Spleen (tissue), 7 donors: ENCODE results near the gene GAS2.

Experiments used
- POLR2AphosphoS5 ChIP-seq, 3 donors: sonication (generic); formaldehyde crosslinking; IDR thresholded peaks; one replicate each; pipeline ENCODE4 v1.5.1; 2017; ENCODE audit warnings: antibody characterized with exemption in 3 of 3
- TF ChIP-seq, protein P1 (sequence below), 11 experiments: fragments of 200-600 bp in 7 of 11; fragments of 450-650 bp in 4 of 11; sonication (generic) in 4 of 11; IDR thresholded peaks in 8 of 11; conservative IDR thresholded peaks in 3 of 11; 1 replicate in 7 of 11; 2 replicates in 4 of 11; pipeline versions ENCODE4 v1.4.0 to v1.8.0; 2016 to 2021; ENCODE audit warnings: antibody characterized with exemption in 11 of 11, inconsistent platforms in 4 of 11, mild to moderate bottlenecking in 1 of 11
- donor health status: DM: no; HTN: no; CAD: no; lungs with moderate emphysema.
- donor health status: DM: no; HTN: no; CAD: no.
- donor health status: DM: no; HTN: no; CAD: no.

DNA sequence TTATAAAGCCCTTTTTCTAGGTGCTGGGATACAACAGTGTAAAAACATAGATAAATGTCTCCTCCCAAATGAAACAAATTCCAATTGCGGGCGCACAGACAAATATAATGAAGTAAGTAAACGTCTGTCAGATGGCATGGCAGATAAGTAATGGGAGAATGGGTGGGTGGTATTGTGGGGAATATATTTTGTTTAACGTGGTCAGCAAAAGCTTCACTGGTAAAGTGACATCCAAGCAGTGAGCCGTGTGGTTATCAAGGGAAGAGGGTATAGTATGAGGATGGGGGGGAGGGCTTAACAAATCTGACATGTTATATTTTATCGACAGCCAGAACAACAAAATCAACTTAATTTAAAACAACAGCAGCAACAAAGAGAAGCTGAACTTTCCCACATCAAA is 162.0 kb downstream of the GAS2 start:
- TF ChIP-seq, protein P1, sequence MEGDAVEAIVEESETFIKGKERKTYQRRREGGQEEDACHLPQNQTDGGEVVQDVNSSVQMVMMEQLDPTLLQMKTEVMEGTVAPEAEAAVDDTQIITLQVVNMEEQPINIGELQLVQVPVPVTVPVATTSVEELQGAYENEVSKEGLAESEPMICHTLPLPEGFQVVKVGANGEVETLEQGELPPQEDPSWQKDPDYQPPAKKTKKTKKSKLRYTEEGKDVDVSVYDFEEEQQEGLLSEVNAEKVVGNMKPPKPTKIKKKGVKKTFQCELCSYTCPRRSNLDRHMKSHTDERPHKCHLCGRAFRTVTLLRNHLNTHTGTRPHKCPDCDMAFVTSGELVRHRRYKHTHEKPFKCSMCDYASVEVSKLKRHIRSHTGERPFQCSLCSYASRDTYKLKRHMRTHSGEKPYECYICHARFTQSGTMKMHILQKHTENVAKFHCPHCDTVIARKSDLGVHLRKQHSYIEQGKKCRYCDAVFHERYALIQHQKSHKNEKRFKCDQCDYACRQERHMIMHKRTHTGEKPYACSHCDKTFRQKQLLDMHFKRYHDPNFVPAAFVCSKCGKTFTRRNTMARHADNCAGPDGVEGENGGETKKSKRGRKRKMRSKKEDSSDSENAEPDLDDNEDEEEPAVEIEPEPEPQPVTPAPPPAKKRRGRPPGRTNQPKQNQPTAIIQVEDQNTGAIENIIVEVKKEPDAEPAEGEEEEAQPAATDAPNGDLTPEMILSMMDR (IDR thresholded peaks at IDR 0.05 in 8 of 11, conservative IDR thresholded peaks at IDR 0.05 in 3 of 11): no peak
- no peak for TF ChIP-seq POLR2AphosphoS5 (IDR thresholded peaks at IDR 0.05)
